HG03103 (cell line): ENCODE results near the gene PROM1.

Experiments used
- ATAC-seq: cut with Tn5 transposase; IDR thresholded peaks from one replicate; pipeline ENCODE4 v1.9.1; 2021; ENCODE audit warnings: low read depth; ENCODE audit not compliant: unreplicated experiment

Gene PROM1

DNA sequence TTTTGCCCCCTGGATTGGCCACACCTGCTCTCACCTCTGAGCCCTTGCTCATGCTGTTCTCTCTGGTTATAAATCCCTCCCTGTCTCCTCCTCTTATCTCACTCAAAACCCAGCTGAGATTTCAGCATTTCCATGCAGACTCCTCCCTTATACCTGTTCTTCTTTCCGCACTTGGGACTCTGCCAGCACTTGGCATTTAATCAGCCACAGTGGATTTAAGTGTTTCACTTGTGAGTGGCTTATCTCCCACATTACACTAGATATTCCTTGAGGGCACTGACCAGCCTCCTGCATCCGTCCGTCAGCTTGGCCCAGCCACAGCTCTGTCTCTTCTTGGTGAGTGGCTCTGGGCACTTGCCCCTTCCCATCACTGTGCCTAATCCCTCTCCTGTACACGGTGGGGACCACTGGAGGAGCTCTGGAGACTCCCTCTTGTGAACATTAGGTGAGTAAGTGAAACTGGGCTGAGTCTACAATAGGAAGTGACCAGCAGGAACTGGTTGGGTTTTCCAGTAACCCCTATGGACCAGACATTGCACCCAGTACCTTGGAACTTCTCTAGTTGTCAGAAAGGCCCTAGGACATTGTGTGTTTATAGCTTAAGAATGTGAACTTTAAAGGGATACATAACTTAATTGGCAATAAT is 165.2 kb downstream of the PROM1 start:
- no peak for ATAC-seq
